A549 (cell line): Measurements from ENCODE around the gene LUC7L2. TPM values are rescaled to one million over a fixed set of nuclear protein-coding genes. Genes with fewer than 3 reads are reported as not detected.
A peak's percentile ranks its signal among the peaks of the same experiment; 100 is the strongest.

ENCODE experiments used
- ATAC-seq, 2 experiments: fragments of 200-7000 bp in 1 of 2; fragments of >200 bp in 1 of 2; cut with Nextera tagmentation in 1 of 2; cut with Tn5 transposase in 1 of 2; 3 replicates each; pipeline versions ENCODE4 v1.8.0 to v1.9.1; 2018 to 2020; ENCODE audit warnings: mild to moderate bottlenecking in 1 of 2, moderate library complexity in 1 of 2
- CTCF ChIA-PET: fragments of 300-600 bp; sonication (Branson Sonifier 250); formaldehyde crosslinking; extraction: SDS; loops from one replicate; lab custom pipeline; 2021; ENCODE audit warnings: antibody characterized with exemption, inconsistent platforms; lab: Yijun Ruan, JAX
- POLR2A ChIA-PET: fragments of 350-600 bp; formaldehyde crosslinking; extraction: SDS; loops from one replicate; lab custom pipeline; 2021; ENCODE audit warnings: antibody characterized with exemption, inconsistent platforms; lab: Yijun Ruan, JAX
- DNase-seq, 2 experiments: peaks; one replicate each; pipeline versions ENCODE4 v3.0.0 to v3.0.0-alpha.2; 2011 to 2016; ENCODE audit warnings: low read depth in 1 of 2, low spot score in 1 of 2
- FAIRE-seq: peaks from 2 replicates; lab custom pipeline; 2011; peaks lifted over from hg19 to GRCh38; lab: Jason Lieb, UNC
- H3K27ac ChIP-seq, 2 experiments: fragments of >200 bp; sonication (Bioruptor Twin); formaldehyde crosslinking; 3 replicates each; pipeline ENCODE4 v1.5.1; 2016 to 2017
- H3K4me1 ChIP-seq: fragments of >200 bp; sonication (Bioruptor Twin); formaldehyde crosslinking; 3 replicates; pipeline ENCODE4 v1.6.1; 2016
- H3K4me2 ChIP-seq: fragments of >200 bp; sonication (Bioruptor Twin); formaldehyde crosslinking; 3 replicates; pipeline ENCODE4 v1.6.1; 2016
- H3K4me3 ChIP-seq: fragments of >200 bp; sonication (Bioruptor Twin); formaldehyde crosslinking; 3 replicates; pipeline ENCODE4 v1.5.1; 2016
- H3K9me3 ChIP-seq: fragments of >200 bp; sonication (Bioruptor Twin); formaldehyde crosslinking; 3 replicates; pipeline ENCODE4 v1.6.1; 2016
- BHLHE40 ChIP-seq: IDR thresholded peaks from 2 replicates; pipeline ENCODE4 v1.6.1; 2012; ENCODE audit warnings: low read depth, low read length, inconsistent platforms
- CBX2 ChIP-seq: fragments of 200-600 bp; sonication (generic); IDR thresholded peaks from 2 replicates; pipeline ENCODE4 v1.6.1; 2016; ENCODE audit warnings: low read depth, mild to moderate bottlenecking, borderline replicate concordance
- CBX8 ChIP-seq: fragments of 200-600 bp; sonication (generic); IDR thresholded peaks from 2 replicates; pipeline ENCODE4 v1.6.1; 2016
- EHF ChIP-seq: fragments of 250-450 bp; sonication (Bioruptor Pico); IDR thresholded peaks from 2 replicates; pipeline ENCODE4 v1.5.0; 2020; ENCODE audit warnings: mild to moderate bottlenecking
- EP300 ChIP-seq, 2 experiments: fragments of >200 bp; sonication (Bioruptor Twin); formaldehyde crosslinking; IDR thresholded peaks; 2 replicates in 1 of 2; 3 replicates in 1 of 2; pipeline ENCODE4 v1.6.1; 2016 to 2017
- ESRRA ChIP-seq: fragments of 150-350 bp; IDR thresholded peaks from 2 replicates; pipeline ENCODE4 v1.6.1; 2014; ENCODE audit warnings: mild to moderate bottlenecking, low read length, borderline replicate concordance
- FOSB ChIP-seq: fragments of 250-450 bp; sonication (Bioruptor Pico); IDR thresholded peaks from 2 replicates; pipeline ENCODE4 v1.5.0; 2020; ENCODE audit warnings: mild to moderate bottlenecking, moderate library complexity
- FOSL2 ChIP-seq, 2 experiments: fragments of 450-650 bp in 1 of 2; fragments of >200 bp in 1 of 2; sonication (Bioruptor Twin) in 1 of 2; formaldehyde crosslinking; IDR thresholded peaks; 2 replicates each; pipeline versions ENCODE4 v1.5.0 to v1.6.1; 2016 to 2020; ENCODE audit warnings: mild to moderate bottlenecking in 1 of 2, moderate library complexity in 1 of 2
- HDAC2 ChIP-seq: fragments of 200-600 bp; sonication (generic); IDR thresholded peaks from 2 replicates; pipeline ENCODE4 v1.6.1; 2016
- HOXA7 ChIP-seq: fragments of 250-450 bp; sonication (Bioruptor Pico); IDR thresholded peaks from 2 replicates; pipeline ENCODE4 v1.5.0; 2020; ENCODE audit warnings: mild to moderate bottlenecking, moderate library complexity
- HOXB13 ChIP-seq: fragments of 250-450 bp; sonication (Bioruptor Pico); IDR thresholded peaks from 2 replicates; pipeline ENCODE4 v1.5.0; 2020; ENCODE audit warnings: low read depth, mild to moderate bottlenecking, moderate library complexity
- HOXB5 ChIP-seq: fragments of 250-450 bp; sonication (Bioruptor Pico); IDR thresholded peaks from 2 replicates; pipeline ENCODE4 v1.5.0; 2020; ENCODE audit warnings: mild to moderate bottlenecking, moderate library complexity
- JUN ChIP-seq, 2 experiments: fragments of >200 bp; sonication (Bioruptor Twin); formaldehyde crosslinking; IDR thresholded peaks; 2 replicates in 1 of 2; 3 replicates in 1 of 2; pipeline ENCODE4 v1.6.1; 2016 to 2017
- JUNB ChIP-seq: fragments of >200 bp; sonication (Bioruptor Twin); formaldehyde crosslinking; IDR thresholded peaks from 2 replicates; pipeline ENCODE4 v1.6.1; 2016
- KDM1A ChIP-seq: fragments of 200-600 bp; sonication (generic); IDR thresholded peaks from 2 replicates; pipeline ENCODE4 v1.6.1; 2016; ENCODE audit warnings: low read depth, mild to moderate bottlenecking
- KDM5A ChIP-seq: fragments of 200-600 bp; sonication (generic); IDR thresholded peaks from 2 replicates; pipeline ENCODE4 v1.6.1; 2016; ENCODE audit warnings: antibody characterized with exemption, mild to moderate bottlenecking
- MAZ ChIP-seq: fragments of 150-350 bp; IDR thresholded peaks from 2 replicates; pipeline ENCODE4 v1.6.1; 2014; ENCODE audit warnings: antibody characterized with exemption, low read depth, low read length, borderline replicate concordance
- NFE2L2 ChIP-seq: fragments of 150-350 bp; conservative IDR thresholded peaks from 2 replicates; pipeline ENCODE4 v1.6.1; 2014; ENCODE audit warnings: low read length
- NPAS2 ChIP-seq: fragments of 250-450 bp; sonication (Bioruptor Pico); IDR thresholded peaks from 2 replicates; pipeline ENCODE4 v1.8.0; 2022; ENCODE audit warnings: mild to moderate bottlenecking, moderate library complexity, borderline replicate concordance
- PHF8 ChIP-seq: fragments of 200-600 bp; sonication (generic); IDR thresholded peaks from 2 replicates; pipeline ENCODE4 v1.6.1; 2016; ENCODE audit warnings: low read depth, mild to moderate bottlenecking, antibody characterized with exemption, moderate library complexity, borderline replicate concordance
- POLR2A ChIP-seq: IDR thresholded peaks from 2 replicates; pipeline ENCODE4 v1.6.1; 2012; ENCODE audit warnings: mild to moderate bottlenecking, low read length
- REST ChIP-seq: fragments of 200-600 bp; sonication (generic); IDR thresholded peaks from 2 replicates; pipeline ENCODE4 v1.6.1; 2016; ENCODE audit warnings: antibody characterized with exemption, mild to moderate bottlenecking, moderate library complexity
- RNF2 ChIP-seq: fragments of 200-600 bp; sonication (generic); IDR thresholded peaks from 2 replicates; pipeline ENCODE4 v1.6.1; 2016; ENCODE audit warnings: low read depth, mild to moderate bottlenecking, antibody characterized with exemption, moderate library complexity, borderline replicate concordance
- USF2 ChIP-seq: fragments of 450-650 bp; IDR thresholded peaks from 2 replicates; pipeline ENCODE4 v1.6.1; 2014; ENCODE audit warnings: antibody characterized with exemption
- ZC3H11A ChIP-seq: fragments of 450-650 bp; IDR thresholded peaks from 2 replicates; pipeline ENCODE4 v1.6.1; 2014; ENCODE audit warnings: antibody characterized with exemption, mild to moderate bottlenecking
- ZSCAN20 ChIP-seq: fragments of 250-450 bp; sonication (Bioruptor Pico); IDR thresholded peaks from 2 replicates; pipeline ENCODE4 v1.8.0; 2022; ENCODE audit warnings: mild to moderate bottlenecking, moderate library complexity
- WGBS: methylation state at CpG from one replicate; pipeline ENCODE4 v1.1.6; 2017; ENCODE audit errors: missing lambda C conversion rate; 5-methylcytosine and 5-hydroxymethylcytosine counted together
- polyA plus RNA-seq, 4 experiments: library from polyadenylated mRNA; depleted of rRNA in 3 of 4; stranded (reverse); fragments of >200 nt; fragmentation: RNase III in 1 of 4; extraction: RNeasy Plus Mini Kit Qiagen cat#74134 plus additional on column Dnase treatment in 1 of 4; gene quantifications; 2 replicates in 3 of 4; 3 replicates in 1 of 4; pipeline ENCODE4 v1.2.3, GENCODE V29; 2011 to 2017
- TF ChIP-seq, protein P1 (sequence below): IDR thresholded peaks from 2 replicates; pipeline ENCODE4 v1.6.1; 2012; ENCODE audit warnings: low read depth, borderline replicate concordance
- TF ChIP-seq, protein P2 (sequence below): IDR thresholded peaks from 2 replicates; pipeline ENCODE4 v1.6.1; 2012

Gene LUC7L2
- polyA plus RNA-seq, 2 of the 4 experiments (the other 2 are of a cell fraction) = 49.5 to 75.7 TPM

- FAIRE-seq = no peak
- ChIA-PET POLR2A (interaction anchor here (0.7 kb wide), 1 partner anchor 53 kb away, joined by 9 read pairs; no protein-coding TSS in a partner anchor), CTCF (interaction anchor here (0.6 to 6.7 kb wide), 6 partner anchors 8 to 1417 kb away, joined by 3 to 63 read pairs (median 4); no protein-coding TSS in a partner anchor)
- Histone ChIP-seq H3K4me1 (no peaks in the 10 kb centered on the region), H3K4me3 (no peak overlapping the region), H3K9me3 (no peaks in the 10 kb centered on the region), H3K4me2 (no peak overlapping the region), H3K27ac (no peak overlapping the region)
- 94% methylated on average over 12 of the region's 12 CpGs for WGBS
- TF ChIP-seq EHF (CRISPR knock-in tag) (no peak), JUN (IDR thresholded peaks at IDR 0.05) (no peak), HOXA7 (no peak), JUNB (no peak), CBX2 (no peak), HOXB13 (CRISPR knock-in tag) (no peak), HDAC2 (no peak), NPAS2 (CRISPR knock-in tag) (no peak), ESRRA (no peak), EP300 (IDR thresholded peaks at IDR 0.05) (no peak), FOSL2 (IDR thresholded peaks at IDR 0.05) (no peak), FOSL2 (CRISPR knock-in tag; IDR thresholded peaks at IDR 0.05) (no peak), NFE2L2 (no peak), KDM1A (no peak), ZSCAN20 (CRISPR knock-in tag) (no peak), KDM5A (no peak), RNF2 (no peak), ZC3H11A (no peak)
- no peak for DNase-seq
- peak in 1 of 2 experiments; percentile 7; a peak in 1 of 6 replicates for ATAC-seq
Observed at GRCh38 chr7:139426258-139427028, 66.7 kb downstream of the LUC7L2 start.

DNA sequence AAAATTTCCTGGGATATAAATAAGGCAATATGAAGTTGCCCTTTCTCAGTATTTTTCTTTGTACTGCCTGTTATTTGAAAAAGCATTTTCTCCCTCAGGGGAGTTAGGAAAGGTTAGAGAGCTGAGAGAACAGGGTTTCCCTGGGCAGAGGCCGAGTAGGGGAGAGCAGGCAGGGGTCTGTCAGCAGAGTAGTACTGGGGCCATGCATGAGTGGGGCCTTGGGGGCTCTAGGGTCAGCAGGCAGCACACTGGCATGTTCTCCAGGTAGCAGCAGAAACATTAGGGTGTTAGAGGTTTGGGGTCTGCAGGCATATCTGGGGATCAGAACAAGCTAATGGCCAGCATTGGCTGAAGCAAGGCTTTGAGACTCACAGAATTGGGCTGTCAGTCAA, 67.3 kb downstream of the LUC7L2 start:
- CTCF ChIA-PET = interaction anchor here (0.6 to 6.7 kb wide), 5 partner anchors 7 to 1418 kb away, joined by 3 to 63 read pairs (median 4); no protein-coding TSS in a partner anchor
- POLR2A ChIA-PET = no interaction called here
- no peak overlapping the region for H3K4me2 ChIP-seq
- WGBS = 96% methylated on average over 1 of the region's 1 CpG
- no peak for TF ChIP-seq POLR2A
- no peaks in the 10 kb centered on the region for H3K9me3 ChIP-seq
- H3K27ac ChIP-seq = no peak overlapping the region
- H3K4me3 ChIP-seq = no peak overlapping the region
- H3K4me1 ChIP-seq = no peaks in the 10 kb centered on the region
- FAIRE-seq = no peak
- ATAC-seq = peak in 1 of 2 experiments; percentile 42; a peak in 3 of 6 replicates
- DNase-seq = no peak

DNA sequence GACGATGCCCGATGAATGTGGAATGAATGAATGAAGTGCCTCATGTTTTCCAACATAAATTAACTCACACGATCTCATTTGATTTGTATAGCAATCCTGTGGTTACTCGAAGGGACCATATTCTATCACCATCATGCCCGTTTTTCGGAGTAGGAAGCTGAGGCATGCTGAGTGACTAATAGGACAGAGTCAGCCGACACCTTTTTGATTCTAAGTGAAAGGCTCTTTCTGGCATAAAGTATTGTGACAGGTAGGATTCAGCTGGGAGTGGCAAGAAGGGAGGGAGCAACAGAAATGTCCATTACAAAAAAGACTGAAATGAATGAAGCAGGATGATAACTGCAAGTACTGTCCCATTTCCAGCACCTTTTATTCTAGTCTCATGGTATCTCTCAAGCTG, 68.1 kb downstream of the LUC7L2 start:
- CTCF ChIA-PET = interaction anchor here (1.5 kb wide), 1 partner anchor 12 kb away, joined by 4 read pairs; no protein-coding TSS in a partner anchor
- DNase-seq = no peak
- ATAC-seq = no peak
- FAIRE-seq = no peak
- H3K4me3 ChIP-seq = no peak overlapping the region
- 85% methylated on average over 7 of the region's 7 CpGs for WGBS
- POLR2A ChIA-PET = no interaction called here
- no peaks in the 10 kb centered on the region for H3K9me3 ChIP-seq
- no peaks in the 10 kb centered on the region for H3K4me1 ChIP-seq
- H3K27ac ChIP-seq = no peak overlapping the region
- no peak overlapping the region for H3K4me2 ChIP-seq
- TF ChIP-seq MAZ (no peak), FOSL2 (IDR thresholded peaks at IDR 0.05) (no peak), FOSL2 (CRISPR knock-in tag; IDR thresholded peaks at IDR 0.05) (no peak), PHF8 (no peak), HOXB13 (CRISPR knock-in tag) (no peak), USF2 (no peak), BHLHE40 (no peak), HOXB5 (no peak), CBX8 (no peak), ZSCAN20 (CRISPR knock-in tag) (no peak), FOSB (no peak), EP300 (IDR thresholded peaks at IDR 0.05) (no peak), REST (no peak), ZC3H11A (no peak)
- TF ChIP-seq, protein P1, sequence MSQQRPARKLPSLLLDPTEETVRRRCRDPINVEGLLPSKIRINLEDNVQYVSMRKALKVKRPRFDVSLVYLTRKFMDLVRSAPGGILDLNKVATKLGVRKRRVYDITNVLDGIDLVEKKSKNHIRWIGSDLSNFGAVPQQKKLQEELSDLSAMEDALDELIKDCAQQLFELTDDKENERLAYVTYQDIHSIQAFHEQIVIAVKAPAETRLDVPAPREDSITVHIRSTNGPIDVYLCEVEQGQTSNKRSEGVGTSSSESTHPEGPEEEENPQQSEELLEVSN = no peak
- TF ChIP-seq, protein P2, sequence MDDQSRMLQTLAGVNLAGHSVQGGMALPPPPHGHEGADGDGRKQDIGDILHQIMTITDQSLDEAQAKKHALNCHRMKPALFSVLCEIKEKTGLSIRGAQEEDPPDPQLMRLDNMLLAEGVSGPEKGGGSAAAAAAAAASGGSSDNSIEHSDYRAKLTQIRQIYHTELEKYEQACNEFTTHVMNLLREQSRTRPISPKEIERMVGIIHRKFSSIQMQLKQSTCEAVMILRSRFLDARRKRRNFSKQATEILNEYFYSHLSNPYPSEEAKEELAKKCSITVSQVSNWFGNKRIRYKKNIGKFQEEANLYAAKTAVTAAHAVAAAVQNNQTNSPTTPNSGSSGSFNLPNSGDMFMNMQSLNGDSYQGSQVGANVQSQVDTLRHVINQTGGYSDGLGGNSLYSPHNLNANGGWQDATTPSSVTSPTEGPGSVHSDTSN = no peak
